SK-N-SH treated with all-trans-retinoic acid at 6 μM for 48 hours (cell line): ENCODE data around the gene C1orf232.

Source experiments
- ATAC-seq: fragments of 200-7000 bp; cut with Tn5 transposase; 3 replicates; pipeline ENCODE4 v1.9.1; 2020; ENCODE audit warnings: mild to moderate bottlenecking, moderate library complexity
- ARNTL ChIP-seq: fragments of 450-650 bp; formaldehyde crosslinking; IDR thresholded peaks from 2 replicates; pipeline ENCODE4 v1.5.0; 2020; ENCODE audit warnings: low read depth, mild to moderate bottlenecking, moderate library complexity, borderline replicate concordance
- CREB5 ChIP-seq: fragments of 250-450 bp; sonication (Bioruptor Pico); IDR thresholded peaks from 2 replicates; pipeline ENCODE4 v1.5.1; 2020; ENCODE audit warnings: low read depth, mild to moderate bottlenecking, moderate library complexity
- CSDC2 ChIP-seq: fragments of 250-450 bp; sonication (Bioruptor Pico); IDR thresholded peaks from 2 replicates; pipeline ENCODE4 v1.5.0; 2020; ENCODE audit warnings: mild to moderate bottlenecking, moderate library complexity
- CSRNP3 ChIP-seq: fragments of 250-450 bp; sonication (Bioruptor Pico); IDR thresholded peaks from 2 replicates; pipeline ENCODE4 v1.5.1; 2021; ENCODE audit warnings: mild to moderate bottlenecking, moderate library complexity
- ESRRG ChIP-seq: fragments of 250-450 bp; sonication (Bioruptor Pico); IDR thresholded peaks from 2 replicates; pipeline ENCODE4 v1.6.1; 2021; ENCODE audit warnings: mild to moderate bottlenecking
- GLIS3 ChIP-seq: fragments of 250-450 bp; sonication (Bioruptor Pico); IDR thresholded peaks from 2 replicates; pipeline ENCODE4 v1.5.0; 2020; ENCODE audit warnings: mild to moderate bottlenecking, moderate library complexity
- OSR1 ChIP-seq: fragments of 250-450 bp; sonication (Bioruptor Pico); IDR thresholded peaks from 2 replicates; pipeline ENCODE4 v1.8.0; 2022; ENCODE audit warnings: moderate library complexity, mild to moderate bottlenecking, inconsistent platforms
- PATZ1 ChIP-seq: fragments of 250-450 bp; sonication (Bioruptor Pico); IDR thresholded peaks from 2 replicates; pipeline ENCODE4 v1.8.0; 2020; ENCODE audit warnings: mild to moderate bottlenecking, moderate library complexity, borderline replicate concordance
- POU6F1 ChIP-seq: fragments of 250-450 bp; sonication (Bioruptor Pico); IDR thresholded peaks from 2 replicates; pipeline ENCODE4 v1.8.0; 2021; ENCODE audit warnings: low read depth, mild to moderate bottlenecking, moderate library complexity, borderline replicate concordance
- PPARA ChIP-seq: fragments of 250-450 bp; sonication (Bioruptor Pico); IDR thresholded peaks from 2 replicates; pipeline ENCODE4 v1.5.0; 2020; ENCODE audit warnings: mild to moderate bottlenecking, borderline replicate concordance
- RARB ChIP-seq: fragments of 250-450 bp; sonication (Bioruptor Pico); IDR thresholded peaks from 2 replicates; pipeline ENCODE4 v1.8.0; 2021; ENCODE audit warnings: mild to moderate bottlenecking, moderate library complexity
- SNAI2 ChIP-seq: fragments of 250-450 bp; sonication (Bioruptor Pico); IDR thresholded peaks from 2 replicates; pipeline ENCODE4 v1.5.0; 2020; ENCODE audit warnings: mild to moderate bottlenecking, moderate library complexity
- TCF4 ChIP-seq: fragments of 250-450 bp; sonication (Bioruptor Pico); IDR thresholded peaks from 2 replicates; pipeline ENCODE4 v1.8.0; 2021; ENCODE audit warnings: mild to moderate bottlenecking, moderate library complexity, borderline replicate concordance
- TOX ChIP-seq: fragments of 250-450 bp; sonication (Bioruptor Pico); IDR thresholded peaks from 2 replicates; pipeline ENCODE4 v1.8.0; 2021; ENCODE audit warnings: mild to moderate bottlenecking, moderate library complexity, borderline replicate concordance
- TSHZ2 ChIP-seq: fragments of 250-450 bp; sonication (Bioruptor Pico); IDR thresholded peaks from 2 replicates; pipeline ENCODE4 v1.5.0; 2020; ENCODE audit warnings: mild to moderate bottlenecking, moderate library complexity
- ZC3H10 ChIP-seq: fragments of 250-450 bp; sonication (Bioruptor Pico); IDR thresholded peaks from 2 replicates; pipeline ENCODE4 v1.5.1; 2021; ENCODE audit warnings: mild to moderate bottlenecking, moderate library complexity
- ZFP3 ChIP-seq: fragments of 250-450 bp; sonication (Bioruptor Pico); IDR thresholded peaks from 2 replicates; pipeline ENCODE4 v1.5.0; 2020; ENCODE audit warnings: mild to moderate bottlenecking, moderate library complexity
- ZFP30 ChIP-seq: fragments of 450-650 bp; formaldehyde crosslinking; IDR thresholded peaks from 2 replicates; pipeline ENCODE4 v1.5.0; 2022; ENCODE audit warnings: mild to moderate bottlenecking, moderate library complexity
- ZNF565 ChIP-seq: fragments of 450-650 bp; formaldehyde crosslinking; conservative IDR thresholded peaks from 2 replicates; pipeline ENCODE4 v1.5.0; 2020; ENCODE audit warnings: low read depth, mild to moderate bottlenecking, moderate library complexity
- ZNF70 ChIP-seq: fragments of 450-650 bp; formaldehyde crosslinking; IDR thresholded peaks from 2 replicates; pipeline ENCODE4 v1.5.0; 2020; ENCODE audit warnings: mild to moderate bottlenecking, moderate library complexity
- ZNF8 ChIP-seq: fragments of 450-650 bp; formaldehyde crosslinking; IDR thresholded peaks from 2 replicates; pipeline ENCODE4 v1.5.0; 2020; ENCODE audit warnings: mild to moderate bottlenecking, moderate library complexity

C1orf232 gene

GRCh38 chr1:26155370-26156284, 13.1 kb downstream of the C1orf232 start:
- no peak for TF ChIP-seq PPARA (CRISPR knock-in tag)
- ATAC-seq: no peak

- no peak for ATAC-seq
- no peak for TF ChIP-seq TOX (CRISPR knock-in tag)
- TF ChIP-seq OSR1 (CRISPR knock-in tag): no peak
- no peak for TF ChIP-seq ZNF70
- no peak for TF ChIP-seq CREB5 (CRISPR knock-in tag)
- no peak for TF ChIP-seq ZC3H10
Observed at GRCh38 chr1:26154750-26155149, 14.0 kb downstream of the C1orf232 start.

- ATAC-seq: no peak
- no peak for TF ChIP-seq POU6F1 (CRISPR knock-in tag)
- no peak for TF ChIP-seq GLIS3 (CRISPR knock-in tag)
- TF ChIP-seq ESRRG (CRISPR knock-in tag): no peak
- no peak for TF ChIP-seq TSHZ2
- no peak for TF ChIP-seq CREB5 (CRISPR knock-in tag)
- TF ChIP-seq TCF4 (CRISPR knock-in tag): no peak
- no peak for TF ChIP-seq SNAI2 (CRISPR knock-in tag)
- TF ChIP-seq ARNTL (CRISPR knock-in tag): no peak
- TF ChIP-seq CSDC2 (CRISPR knock-in tag): no peak
- no peak for TF ChIP-seq ZFP3 (CRISPR knock-in tag)
- TF ChIP-seq OSR1 (CRISPR knock-in tag): no peak
- no peak for TF ChIP-seq ZFP30 (CRISPR knock-in tag)
- TF ChIP-seq ZNF8: no peak
- TF ChIP-seq PPARA (CRISPR knock-in tag): no peak
- no peak for TF ChIP-seq ZNF565 (CRISPR knock-in tag)
- TF ChIP-seq CSRNP3: no peak
- TF ChIP-seq ZNF70: no peak
- no peak for TF ChIP-seq ZC3H10
- TF ChIP-seq PATZ1 (CRISPR knock-in tag): no peak
- TF ChIP-seq RARB (CRISPR knock-in tag): no peak
Observed at GRCh38 chr1:26153966-26154532, 14.7 kb downstream of the C1orf232 start.
